HepG2 (cell line): Measurements from ENCODE around the gene CORO7. TPM values are rescaled to one million over a fixed set of nuclear protein-coding genes. Genes with fewer than 3 reads are reported as not detected.
A peak's percentile ranks its signal among the peaks of the same experiment; 100 is the strongest.

ENCODE experiments used
- ASH2L ChIP-seq: fragments of 300-600, 200-600 bp; sonication (generic); IDR thresholded peaks from 2 replicates; pipeline ENCODE4 v1.7.0; 2017; ENCODE audit warnings: low read depth, mild to moderate bottlenecking, moderate library complexity, mixed read lengths, low read length; ENCODE audit not compliant: insufficient read length
- ETV5 ChIP-seq: IDR thresholded peaks from 2 replicates; pipeline ENCODE4 v1.6.1; 2018; ENCODE audit warnings: missing biosample characterization, missing genetic modification reagents, inconsistent platforms, borderline replicate concordance
- KDM1A ChIP-seq: IDR thresholded peaks from 2 replicates; pipeline ENCODE4 v1.6.1; 2016; ENCODE audit warnings: missing compliant biosample characterization
- PHF8 ChIP-seq: sonication (generic); formaldehyde crosslinking; IDR thresholded peaks from 2 replicates; pipeline ENCODE4 v1.5.0; 2020; ENCODE audit warnings: missing genetic modification reagents
- ZBTB14 ChIP-seq: sonication (generic); formaldehyde crosslinking; IDR thresholded peaks from 2 replicates; pipeline ENCODE4 v1.4.0; 2020; ENCODE audit warnings: missing genetic modification reagents
- ZBTB4 ChIP-seq: sonication (generic); formaldehyde crosslinking; IDR thresholded peaks from 2 replicates; pipeline ENCODE4 v1.4.0; 2020; ENCODE audit warnings: missing genetic modification reagents, mild to moderate bottlenecking, borderline replicate concordance
- ZNF547 ChIP-seq: sonication (generic); formaldehyde crosslinking; IDR thresholded peaks from 2 replicates; pipeline ENCODE4 v1.5.1; 2020; ENCODE audit warnings: mild to moderate bottlenecking, missing genetic modification reagents
- ZNF607 ChIP-seq: sonication (generic); formaldehyde crosslinking; IDR thresholded peaks from 2 replicates; pipeline ENCODE4 v1.5.1; 2020; ENCODE audit warnings: missing genetic modification reagents, mild to moderate bottlenecking, borderline replicate concordance
- ZNF747 ChIP-seq: sonication (generic); formaldehyde crosslinking; IDR thresholded peaks from 2 replicates; pipeline ENCODE4 v1.8.1; 2023; ENCODE audit warnings: missing genetic modification reagents, mild to moderate bottlenecking, borderline replicate concordance
- ZNF83 ChIP-seq: sonication (generic); formaldehyde crosslinking; IDR thresholded peaks from 2 replicates; pipeline ENCODE4 v1.4.0; 2020; ENCODE audit warnings: missing genetic modification reagents, mild to moderate bottlenecking, borderline replicate concordance
- ZNF883 ChIP-seq: sonication (generic); formaldehyde crosslinking; IDR thresholded peaks from 2 replicates; pipeline ENCODE4 v1.5.1; 2020; ENCODE audit warnings: mild to moderate bottlenecking, missing genetic modification reagents; ENCODE audit errors: not compliant biosample characterization
- polyA plus RNA-seq, 8 experiments: library from polyadenylated mRNA; depleted of rRNA in 3 of 8; stranded (reverse) in 7 of 8; unstranded in 1 of 8; fragments of >200 nt; fragmentation: Illumina TruSeq in 4 of 8; extraction: Trizol in 4 of 8; gene quantifications; 2 replicates each; pipeline versions ENCODE4 v1.2.1 to v1.2.3, GENCODE V29; 2011 to 2016; ENCODE audit warnings: low read depth in 4 of 8, missing spikeins in 1 of 8, mixed read lengths in 1 of 8; ENCODE audit not compliant: insufficient read depth in 1 of 8
- total RNA-seq, 5 experiments: library from RNA; depleted of rRNA; stranded (reverse); fragments of >200 nt; fragmentation: Illumina TruSeq; extraction: Trizol; gene quantifications; 2 replicates each; pipeline ENCODE4 v1.2.3, GENCODE V29; 2016; ENCODE audit warnings: low read depth in 1 of 5
- TF ChIP-seq, protein P1 (sequence below): sonication (generic); formaldehyde crosslinking; IDR thresholded peaks from 2 replicates; pipeline ENCODE4 v1.4.0; 2020; ENCODE audit warnings: mild to moderate bottlenecking, missing genetic modification reagents
- TF ChIP-seq, protein P2 (sequence below): sonication (generic); formaldehyde crosslinking; IDR thresholded peaks from 2 replicates; pipeline ENCODE4 v1.5.1; 2020; ENCODE audit warnings: mild to moderate bottlenecking, missing genetic modification reagents, borderline replicate concordance

CORO7 gene
- total and polyA plus RNA-seq, 2 of the 13 experiments (the other 11 are each of a cell fraction or from before 2014, with no cell fraction given): 9.9 to 14.3 TPM

- TF ChIP-seq, protein P1, sequence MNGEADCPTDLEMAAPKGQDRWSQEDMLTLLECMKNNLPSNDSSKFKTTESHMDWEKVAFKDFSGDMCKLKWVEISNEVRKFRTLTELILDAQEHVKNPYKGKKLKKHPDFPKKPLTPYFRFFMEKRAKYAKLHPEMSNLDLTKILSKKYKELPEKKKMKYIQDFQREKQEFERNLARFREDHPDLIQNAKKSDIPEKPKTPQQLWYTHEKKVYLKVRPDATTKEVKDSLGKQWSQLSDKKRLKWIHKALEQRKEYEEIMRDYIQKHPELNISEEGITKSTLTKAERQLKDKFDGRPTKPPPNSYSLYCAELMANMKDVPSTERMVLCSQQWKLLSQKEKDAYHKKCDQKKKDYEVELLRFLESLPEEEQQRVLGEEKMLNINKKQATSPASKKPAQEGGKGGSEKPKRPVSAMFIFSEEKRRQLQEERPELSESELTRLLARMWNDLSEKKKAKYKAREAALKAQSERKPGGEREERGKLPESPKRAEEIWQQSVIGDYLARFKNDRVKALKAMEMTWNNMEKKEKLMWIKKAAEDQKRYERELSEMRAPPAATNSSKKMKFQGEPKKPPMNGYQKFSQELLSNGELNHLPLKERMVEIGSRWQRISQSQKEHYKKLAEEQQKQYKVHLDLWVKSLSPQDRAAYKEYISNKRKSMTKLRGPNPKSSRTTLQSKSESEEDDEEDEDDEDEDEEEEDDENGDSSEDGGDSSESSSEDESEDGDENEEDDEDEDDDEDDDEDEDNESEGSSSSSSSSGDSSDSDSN (CRISPR knock-in tag): peak; percentile 95
- TF ChIP-seq ZNF607 (CRISPR knock-in tag): peak; percentile 38; the same call in 1 of the 2 replicates
- TF ChIP-seq, protein P2, sequence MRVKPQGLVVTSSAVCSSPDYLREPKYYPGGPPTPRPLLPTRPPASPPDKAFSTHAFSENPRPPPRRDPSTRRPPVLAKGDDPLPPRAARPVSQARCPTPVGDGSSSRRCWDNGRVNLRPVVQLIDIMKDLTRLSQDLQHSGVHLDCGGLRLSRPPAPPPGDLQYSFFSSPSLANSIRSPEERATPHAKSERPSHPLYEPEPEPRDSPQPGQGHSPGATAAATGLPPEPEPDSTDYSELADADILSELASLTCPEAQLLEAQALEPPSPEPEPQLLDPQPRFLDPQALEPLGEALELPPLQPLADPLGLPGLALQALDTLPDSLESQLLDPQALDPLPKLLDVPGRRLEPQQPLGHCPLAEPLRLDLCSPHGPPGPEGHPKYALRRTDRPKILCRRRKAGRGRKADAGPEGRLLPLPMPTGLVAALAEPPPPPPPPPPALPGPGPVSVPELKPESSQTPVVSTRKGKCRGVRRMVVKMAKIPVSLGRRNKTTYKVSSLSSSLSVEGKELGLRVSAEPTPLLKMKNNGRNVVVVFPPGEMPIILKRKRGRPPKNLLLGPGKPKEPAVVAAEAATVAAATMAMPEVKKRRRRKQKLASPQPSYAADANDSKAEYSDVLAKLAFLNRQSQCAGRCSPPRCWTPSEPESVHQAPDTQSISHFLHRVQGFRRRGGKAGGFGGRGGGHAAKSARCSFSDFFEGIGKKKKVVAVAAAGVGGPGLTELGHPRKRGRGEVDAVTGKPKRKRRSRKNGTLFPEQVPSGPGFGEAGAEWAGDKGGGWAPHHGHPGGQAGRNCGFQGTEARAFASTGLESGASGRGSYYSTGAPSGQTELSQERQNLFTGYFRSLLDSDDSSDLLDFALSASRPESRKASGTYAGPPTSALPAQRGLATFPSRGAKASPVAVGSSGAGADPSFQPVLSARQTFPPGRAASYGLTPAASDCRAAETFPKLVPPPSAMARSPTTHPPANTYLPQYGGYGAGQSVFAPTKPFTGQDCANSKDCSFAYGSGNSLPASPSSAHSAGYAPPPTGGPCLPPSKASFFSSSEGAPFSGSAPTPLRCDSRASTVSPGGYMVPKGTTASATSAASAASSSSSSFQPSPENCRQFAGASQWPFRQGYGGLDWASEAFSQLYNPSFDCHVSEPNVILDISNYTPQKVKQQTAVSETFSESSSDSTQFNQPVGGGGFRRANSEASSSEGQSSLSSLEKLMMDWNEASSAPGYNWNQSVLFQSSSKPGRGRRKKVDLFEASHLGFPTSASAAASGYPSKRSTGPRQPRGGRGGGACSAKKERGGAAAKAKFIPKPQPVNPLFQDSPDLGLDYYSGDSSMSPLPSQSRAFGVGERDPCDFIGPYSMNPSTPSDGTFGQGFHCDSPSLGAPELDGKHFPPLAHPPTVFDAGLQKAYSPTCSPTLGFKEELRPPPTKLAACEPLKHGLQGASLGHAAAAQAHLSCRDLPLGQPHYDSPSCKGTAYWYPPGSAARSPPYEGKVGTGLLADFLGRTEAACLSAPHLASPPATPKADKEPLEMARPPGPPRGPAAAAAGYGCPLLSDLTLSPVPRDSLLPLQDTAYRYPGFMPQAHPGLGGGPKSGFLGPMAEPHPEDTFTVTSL (CRISPR knock-in tag): no peak
- peak; percentile 39 for TF ChIP-seq ASH2L
- peak; percentile 3; the same call in 1 of the 2 replicates for TF ChIP-seq ZBTB14
- no peak for TF ChIP-seq KDM1A
- TF ChIP-seq ZBTB4: peak; percentile 79; the same call in 1 of the 2 replicates
- TF ChIP-seq ZNF83 (CRISPR knock-in tag): peak; percentile 56; the same call in 1 of the 2 replicates
- peak; percentile 65; the same call in 1 of the 2 replicates for TF ChIP-seq ETV5 (CRISPR knock-in tag)
- TF ChIP-seq ZNF747: peak; percentile 54; the same call in 1 of the 2 replicates
- TF ChIP-seq ZNF883: peak; percentile 70
- TF ChIP-seq ZNF547: peak; percentile 71
- TF ChIP-seq PHF8 (CRISPR knock-in tag): peak; percentile 79
Measured at GRCh38 chr16:4328046-4328781, 88.2 kb downstream of the CORO7 start (continued).
